Body of pancreas (tissue), 4 donors: ENCODE measurements around the gene PEAK1. TPM values are rescaled to one million over a fixed set of nuclear protein-coding genes. Genes with fewer than 3 reads are reported as not detected.

Experiments
- ATAC-seq: fragments of 150-250 bp; one replicate; pipeline ENCODE4 v1.9.1; 2016
- DNase-seq, 4 donors: peaks; one replicate each; pipeline ENCODE4 v3.0.0-alpha.2; 2019
- H3K27ac ChIP-seq, 4 donors: fragments of 200-600 bp; sonication (generic); 1 replicate in 3 of 4; 2 replicates in 1 of 4; pipeline versions ENCODE4 v1.5.1 to v1.6.1; 2016 to 2019; ENCODE audit warnings: mild to moderate bottlenecking in 1 of 4, mixed read lengths in 1 of 4, moderate library complexity in 1 of 4
- H3K27me3 ChIP-seq, 2 donors: fragments of 200-600 bp; sonication (generic); one replicate each; pipeline ENCODE4 v1.6.0; 2016; ENCODE audit warnings: mild to moderate bottlenecking in 1 of 2
- H3K36me3 ChIP-seq, 2 donors: fragments of 200-600 bp; sonication (generic); replicated peaks in 1 of 2; 2 replicates each; pipeline ENCODE4 v1.5.1; 2016; ENCODE audit warnings: low read depth in 2 of 2; ENCODE audit not compliant: insufficient read depth in 1 of 2
- H3K4me1 ChIP-seq: fragments of 200-600 bp; sonication (generic); one replicate; pipeline ENCODE4 v1.6.0; 2016
- H3K4me3 ChIP-seq, 2 donors: fragments of 200-600 bp; sonication (generic); 1 replicate in 1 of 2; 2 replicates in 1 of 2; pipeline ENCODE4 v1.5.1; 2016 to 2019
- H3K9me3 ChIP-seq, 3 donors: fragments of 200-600 bp; sonication (generic); 1 replicate in 2 of 3; 2 replicates in 1 of 3; pipeline ENCODE4 v1.5.1; 2016
- POLR2A ChIP-seq, 3 donors: fragments of 450-650 bp; IDR thresholded peaks; one replicate each; pipeline ENCODE4 v1.6.1; 2016; ENCODE audit warnings: antibody characterized with exemption in 3 of 3, mild to moderate bottlenecking in 2 of 3
- WGBS, 2 donors: methylation state at CpG; one replicate each; pipeline ENCODE4 v1.1.5; 2017; 5-methylcytosine and 5-hydroxymethylcytosine counted together
- intact Hi-C: fragments of 100-400 bp; cut with DNase I; formaldehyde crosslinking; loops from one replicate; pipeline ENCODE4 v1.15.1; 2023
- total RNA-seq, 2 donors: library from RNA; depleted of rRNA; stranded (reverse); fragments of >200 nt; gene quantifications; one replicate each; pipeline ENCODE4 v1.1.0, GENCODE V29; 2016
- TF ChIP-seq, protein P1 (sequence below), 7 experiments: fragments of 450-650 bp in 4 of 7; fragments of 200-600 bp in 3 of 7; sonication (generic) in 3 of 7; IDR thresholded peaks; one replicate each; pipeline ENCODE4 v1.5.1; 2016 to 2019; ENCODE audit warnings: antibody characterized with exemption in 7 of 7

PEAK1 gene
- total RNA-seq, 2 donors from 2014 or later: 12.5 to 13.2 TPM

DNA sequence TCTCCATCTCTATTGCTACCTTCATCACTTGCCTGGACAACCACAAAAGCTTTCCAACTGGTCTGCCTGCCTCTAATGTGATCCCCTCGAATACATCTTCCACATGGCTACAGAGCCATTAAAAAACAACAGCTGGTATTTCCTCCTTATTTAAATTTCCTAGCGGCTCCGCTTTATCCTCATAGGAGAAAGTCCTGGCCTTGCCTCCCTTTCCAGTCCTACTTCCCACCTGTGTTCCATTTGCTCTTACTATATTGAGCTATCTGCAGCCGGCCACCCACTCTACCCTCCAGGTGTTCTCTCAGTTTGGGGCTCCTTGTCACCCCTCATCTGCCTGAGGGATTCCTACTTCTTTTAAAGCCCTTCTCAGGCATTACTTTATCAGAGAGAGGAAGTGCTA, 299.3 kb downstream of the PEAK1 start:
- intact Hi-C loops: no loop called here
- H3K36me3 ChIP-seq: no peaks in the 10 kb centered on the region
- no peaks in the 10 kb centered on the region for H3K4me1 ChIP-seq
- DNase-seq (no peak), ATAC-seq (no peak)
- H3K9me3 ChIP-seq: no peaks in the 10 kb centered on the region
- TF ChIP-seq POLR2A (IDR thresholded peaks at IDR 0.05): no peak
- TF ChIP-seq, protein P1, sequence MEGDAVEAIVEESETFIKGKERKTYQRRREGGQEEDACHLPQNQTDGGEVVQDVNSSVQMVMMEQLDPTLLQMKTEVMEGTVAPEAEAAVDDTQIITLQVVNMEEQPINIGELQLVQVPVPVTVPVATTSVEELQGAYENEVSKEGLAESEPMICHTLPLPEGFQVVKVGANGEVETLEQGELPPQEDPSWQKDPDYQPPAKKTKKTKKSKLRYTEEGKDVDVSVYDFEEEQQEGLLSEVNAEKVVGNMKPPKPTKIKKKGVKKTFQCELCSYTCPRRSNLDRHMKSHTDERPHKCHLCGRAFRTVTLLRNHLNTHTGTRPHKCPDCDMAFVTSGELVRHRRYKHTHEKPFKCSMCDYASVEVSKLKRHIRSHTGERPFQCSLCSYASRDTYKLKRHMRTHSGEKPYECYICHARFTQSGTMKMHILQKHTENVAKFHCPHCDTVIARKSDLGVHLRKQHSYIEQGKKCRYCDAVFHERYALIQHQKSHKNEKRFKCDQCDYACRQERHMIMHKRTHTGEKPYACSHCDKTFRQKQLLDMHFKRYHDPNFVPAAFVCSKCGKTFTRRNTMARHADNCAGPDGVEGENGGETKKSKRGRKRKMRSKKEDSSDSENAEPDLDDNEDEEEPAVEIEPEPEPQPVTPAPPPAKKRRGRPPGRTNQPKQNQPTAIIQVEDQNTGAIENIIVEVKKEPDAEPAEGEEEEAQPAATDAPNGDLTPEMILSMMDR (IDR thresholded peaks at IDR 0.05): no peak
- 87 to 89% methylated on average over 4 of the region's 4 CpGs for WGBS, 2 donors
- no peak overlapping the region for H3K4me3 ChIP-seq
- H3K27me3 ChIP-seq: no peaks in the 10 kb centered on the region
- H3K27ac ChIP-seq: no peak overlapping the region

DNA sequence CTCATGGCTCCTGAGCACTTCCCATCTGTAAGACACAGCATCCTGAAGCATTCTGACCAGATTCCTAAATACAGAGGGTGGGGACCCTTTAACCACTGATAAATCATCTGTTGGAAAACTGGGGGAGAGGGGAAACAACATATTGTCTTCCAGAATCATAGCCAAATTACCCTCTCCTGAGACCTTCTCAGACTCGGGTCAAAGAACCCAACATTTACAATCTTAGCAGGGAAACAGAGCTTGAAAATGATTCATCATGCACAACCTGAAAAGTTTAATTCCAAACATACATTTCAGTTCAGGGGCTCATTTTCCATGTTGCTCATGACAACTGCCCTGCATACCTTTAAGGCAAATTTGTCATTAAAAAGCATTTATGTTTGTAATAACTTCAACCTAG, 300.5 kb downstream of the PEAK1 start:
- Histone ChIP-seq H3K4me3 (no peak overlapping the region), H3K27me3 (no peaks in the 10 kb centered on the region), H3K27ac (no peak overlapping the region), H3K36me3 (peaks cover 0 to 3% of the 10 kb centered on the region in 2 donors), H3K4me1 (no peaks in the 10 kb centered on the region), H3K9me3 (no peaks in the 10 kb centered on the region)
- ATAC-seq (no peak), DNase-seq (no peak)
- TF ChIP-seq, protein P1 (IDR thresholded peaks at IDR 0.05): no peak
- TF ChIP-seq POLR2A (IDR thresholded peaks at IDR 0.05): no peak
- WGBS, 2 donors: 19 to 36% methylated on average over 1 of the region's 1 CpG
- intact Hi-C loops: no loop called here

DNA sequence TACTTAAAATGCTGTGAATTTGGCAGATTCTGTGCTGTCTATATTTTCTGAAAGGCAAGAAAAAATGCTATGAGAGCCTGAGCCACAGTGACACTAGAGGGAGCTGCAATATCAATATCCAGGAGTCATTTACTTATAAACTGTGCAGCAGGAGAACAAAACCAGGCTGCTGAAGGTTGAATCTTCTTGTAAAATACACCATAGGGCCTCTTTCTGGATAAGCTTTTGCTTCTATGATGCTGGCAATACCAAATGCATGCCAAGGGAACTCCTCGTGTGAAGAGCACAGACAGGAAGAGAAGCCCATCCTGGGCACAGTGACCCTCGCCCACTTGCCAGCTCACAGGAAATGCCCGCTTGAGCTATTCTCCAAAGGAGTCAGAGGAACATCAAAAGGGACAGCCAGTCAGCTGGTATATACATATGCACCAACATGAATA, 301.0 kb downstream of the PEAK1 start:
- 50 to 55% methylated on average over 3 of the region's 3 CpGs for WGBS, 2 donors
- DNase-seq (peak; percentile 47 to 74 (median 58)), ATAC-seq (peak; percentile 79)
- Histone ChIP-seq H3K27me3 (no peaks in the 10 kb centered on the region), H3K36me3 (peaks cover 0 to 8% of the 10 kb centered on the region in 2 donors), H3K4me3 (no peak overlapping the region), H3K27ac (no peak overlapping the region), H3K9me3 (no peaks in the 10 kb centered on the region), H3K4me1 (no peaks in the 10 kb centered on the region)
- intact Hi-C loops: no loop called here
- TF ChIP-seq POLR2A (IDR thresholded peaks at IDR 0.05): no peak
- TF ChIP-seq, protein P1 (IDR thresholded peaks at IDR 0.05): peak; percentile 45 to 92 (median 86)

DNA sequence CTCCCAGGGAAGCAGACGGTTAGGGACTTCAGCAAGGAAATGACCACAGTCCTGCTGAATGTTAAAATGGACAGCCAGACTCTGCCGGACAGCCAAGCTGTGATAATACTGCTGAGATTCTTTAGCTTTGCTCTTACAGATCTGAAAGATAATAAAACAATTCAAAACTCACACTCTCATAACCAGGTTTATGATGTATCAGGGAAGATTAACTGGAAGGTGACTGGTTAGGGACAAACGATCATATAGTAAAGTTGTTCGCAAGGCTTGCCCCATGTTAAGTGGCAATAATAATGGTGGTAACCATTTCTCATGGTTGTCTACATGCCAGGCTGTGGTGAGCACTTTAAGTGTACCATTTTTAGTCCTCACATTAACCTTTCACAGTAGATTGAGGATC, 304.7 kb downstream of the PEAK1 start:
- no peak overlapping the region for H3K4me3 ChIP-seq
- H3K27ac ChIP-seq: no peak overlapping the region
- intact Hi-C loops: no loop called here
- WGBS, 2 donors: 85 to 93% methylated on average over 4 of the region's 4 CpGs
- no peak for TF ChIP-seq POLR2A (IDR thresholded peaks at IDR 0.05)
- TF ChIP-seq, protein P1 (IDR thresholded peaks at IDR 0.05): no peak
- H3K27me3 ChIP-seq: no peaks in the 10 kb centered on the region
- H3K36me3 ChIP-seq: peaks cover 0 to 10% of the 10 kb centered on the region in 2 donors
- H3K9me3 ChIP-seq: no peaks in the 10 kb centered on the region
- ATAC-seq (no peak), DNase-seq (no peak)
- H3K4me1 ChIP-seq: no peaks in the 10 kb centered on the region

GRCh38 chr15:77112838-77113504, 306.9 kb downstream of the PEAK1 start:
- peaks cover 0 to 10% of the 10 kb centered on the region in 2 donors for H3K36me3 ChIP-seq
- WGBS, 2 donors: 85 to 93% methylated on average over 2 of the region's 2 CpGs
- peaks cover 2% of the 10 kb centered on the region for H3K4me1 ChIP-seq
- intact Hi-C loops: no loop called here
- H3K4me3 ChIP-seq: no peak overlapping the region
- DNase-seq: no peak
- H3K27me3 ChIP-seq: no peaks in the 10 kb centered on the region
- ATAC-seq: no peak
- H3K9me3 ChIP-seq: no peaks in the 10 kb centered on the region
- TF ChIP-seq, protein P1 (IDR thresholded peaks at IDR 0.05): no peak
- TF ChIP-seq POLR2A (IDR thresholded peaks at IDR 0.05): no peak
- H3K27ac ChIP-seq: no peak overlapping the region
